Mucosa of descending colon (tissue), 3 donors: Measurements from ENCODE around the gene EMX2. TPM values are rescaled to one million over a fixed set of nuclear protein-coding genes. Genes with fewer than 3 reads are reported as not detected.

Experiments used
- ATAC-seq: fragments of 200-7000 bp; cut with Tn5 transposase; one replicate; pipeline ENCODE4 v1.9.1; 2020; ENCODE audit warnings: mild to moderate bottlenecking, moderate library complexity
- DNase-seq, 3 donors: peaks; one replicate each; pipeline ENCODE4 v3.0.0-alpha.2; 2020
- H3K36me3 ChIP-seq: fragments of 200-600 bp; one replicate; pipeline ENCODE4 v1.8.0; 2021; ENCODE audit warnings: low read depth, mild to moderate bottlenecking
- H3K4me1 ChIP-seq: fragments of 200-600 bp; one replicate; pipeline ENCODE4 v1.8.0; 2021; ENCODE audit warnings: low read depth, mild to moderate bottlenecking
- H3K4me3 ChIP-seq: fragments of 200-600 bp; one replicate; pipeline ENCODE4 v1.8.0; 2021; ENCODE audit warnings: mild to moderate bottlenecking
- H3K9me3 ChIP-seq: fragments of 200-600 bp; one replicate; pipeline ENCODE4 v1.8.0; 2021; ENCODE audit warnings: mild to moderate bottlenecking
- CTCF ChIP-seq: fragments of 200-600 bp; IDR thresholded peaks from one replicate; pipeline ENCODE4 v1.8.0; 2022; ENCODE audit warnings: antibody characterized with exemption, mild to moderate bottlenecking
- intact Hi-C, 2 donors: fragments of 100-400 bp; cut with DNase I in 1 of 2; cut with micrococcal nuclease in 1 of 2; formaldehyde crosslinking; loops; one replicate each; pipeline versions ENCODE4 v1.11.0 to v1.11.1; 2022; cut with DNase I, micrococcal nuclease
- total RNA-seq, 3 donors: library from RNA; stranded (reverse); fragmentation: NEBNext Ultra II Directional in 2 of 3; extraction: Animal tissue kit (Norgen Biotek cat#: 25700) in 2 of 3; gene quantifications; one replicate each; pipeline versions ENCODE4 v1.2.1 to v1.2.4, GENCODE V29; 2021 to 2023
- donor health status: DM: no; HTN: no; CAD: no; lungs with moderate emphysema.
- donor health status: DM: no; HTN: no; CAD: no.
- donor health status: DM: no; HTN: yes; CAD: no.

The EMX2 gene
- total RNA-seq, 3 donors from 2014 or later = not detected

- Histone ChIP-seq H3K4me1 (no peaks in the 10 kb centered on the region), H3K9me3 (no peaks in the 10 kb centered on the region), H3K36me3 (no peaks in the 10 kb centered on the region), H3K4me3 (no peak overlapping the region)
- ATAC-seq (no peak), DNase-seq (no peak)
- no peak for TF ChIP-seq CTCF
- intact Hi-C loops = no loop called here
These were observed 9.0 kb downstream of the EMX2 start for GRCh38 chr10:117551330-117552155.

- intact Hi-C loops = no loop called here
- no peak for DNase-seq
- TF ChIP-seq CTCF = no peak
- Histone ChIP-seq H3K4me3 (no peak overlapping the region), H3K36me3 (no peaks in the 10 kb centered on the region), H3K4me1 (no peaks in the 10 kb centered on the region), H3K9me3 (no peaks in the 10 kb centered on the region)
- no peak for ATAC-seq
These were observed 9.6 kb downstream of the EMX2 start for GRCh38 chr10:117552156-117552631.

GRCh38 chr10:117552701-117553141 is 10.2 kb downstream of the EMX2 start:
- Histone ChIP-seq H3K4me1 (no peaks in the 10 kb centered on the region), H3K9me3 (no peaks in the 10 kb centered on the region), H3K4me3 (no peak overlapping the region), H3K36me3 (no peaks in the 10 kb centered on the region)
- ATAC-seq = no peak
- no peak for TF ChIP-seq CTCF
- DNase-seq = no peak
- intact Hi-C loops = no loop called here

- Histone ChIP-seq H3K4me3 (no peak overlapping the region), H3K9me3 (no peaks in the 10 kb centered on the region), H3K4me1 (no peaks in the 10 kb centered on the region), H3K36me3 (no peaks in the 10 kb centered on the region)
- DNase-seq = no peak
- intact Hi-C loops = no loop called here
- TF ChIP-seq CTCF = no peak
- ATAC-seq = no peak
These were observed 10.7 kb downstream of the EMX2 start for GRCh38 chr10:117553142-117553814.

- DNase-seq (no peak), ATAC-seq (no peak)
- Histone ChIP-seq H3K36me3 (no peaks in the 10 kb centered on the region), H3K4me3 (no peak overlapping the region), H3K4me1 (no peaks in the 10 kb centered on the region), H3K9me3 (no peaks in the 10 kb centered on the region)
- intact Hi-C loops = no loop called here
- TF ChIP-seq CTCF = no peak
These were observed 11.2 kb downstream of the EMX2 start for GRCh38 chr10:117553815-117554172.
